ENCODE measurements around the gene SLC22A23. TPM values are rescaled to one million over a fixed set of nuclear protein-coding genes. Genes with fewer than 3 reads are reported as not detected.

SLC22A23 gene
- total and polyA plus RNA-seq, 8 donors, result 5.9 to 241 (median 18.9) TPM

DNA sequence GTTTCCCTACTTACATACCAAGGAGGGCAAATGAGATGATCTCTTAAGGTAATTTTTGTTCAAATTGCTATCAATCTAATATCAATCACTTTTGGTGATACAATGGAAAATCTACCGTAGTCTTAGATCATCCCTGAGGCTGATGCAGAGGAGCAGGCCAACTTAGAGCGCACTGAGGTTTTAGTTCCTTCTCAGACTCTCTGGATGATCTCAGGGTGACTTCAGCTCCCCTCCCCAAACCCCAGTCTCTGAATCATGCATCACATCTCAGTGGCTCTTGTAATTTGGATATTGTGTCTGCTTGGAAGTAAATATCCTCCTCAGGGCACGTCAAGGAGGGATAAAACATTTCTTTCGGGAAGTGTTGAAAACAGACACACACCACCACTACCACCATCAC, 235.3 kb downstream of the SLC22A23 start:
- H3K4me3 ChIP-seq, result no peak overlapping the region
- DNase-seq, result no peak
- H3K9me3 ChIP-seq, result no peaks in the 10 kb centered on the region
- 85 to 96% (median 94%) methylated on average over 4 of the region's 4 CpGs for WGBS, 5 donors
- H3K27me3 ChIP-seq, result peaks cover 0 to 18% (median 11%) of the 10 kb centered on the region in 3 donors
- intact Hi-C loops (cut with DNase I; ENCODE audit: low total_unique reads), result no loop called here
- no peaks in the 10 kb centered on the region for H3K36me3 ChIP-seq
- no peak for TF ChIP-seq POLR2AphosphoS5 (IDR thresholded peaks at IDR 0.05)
- TF ChIP-seq, protein P1, sequence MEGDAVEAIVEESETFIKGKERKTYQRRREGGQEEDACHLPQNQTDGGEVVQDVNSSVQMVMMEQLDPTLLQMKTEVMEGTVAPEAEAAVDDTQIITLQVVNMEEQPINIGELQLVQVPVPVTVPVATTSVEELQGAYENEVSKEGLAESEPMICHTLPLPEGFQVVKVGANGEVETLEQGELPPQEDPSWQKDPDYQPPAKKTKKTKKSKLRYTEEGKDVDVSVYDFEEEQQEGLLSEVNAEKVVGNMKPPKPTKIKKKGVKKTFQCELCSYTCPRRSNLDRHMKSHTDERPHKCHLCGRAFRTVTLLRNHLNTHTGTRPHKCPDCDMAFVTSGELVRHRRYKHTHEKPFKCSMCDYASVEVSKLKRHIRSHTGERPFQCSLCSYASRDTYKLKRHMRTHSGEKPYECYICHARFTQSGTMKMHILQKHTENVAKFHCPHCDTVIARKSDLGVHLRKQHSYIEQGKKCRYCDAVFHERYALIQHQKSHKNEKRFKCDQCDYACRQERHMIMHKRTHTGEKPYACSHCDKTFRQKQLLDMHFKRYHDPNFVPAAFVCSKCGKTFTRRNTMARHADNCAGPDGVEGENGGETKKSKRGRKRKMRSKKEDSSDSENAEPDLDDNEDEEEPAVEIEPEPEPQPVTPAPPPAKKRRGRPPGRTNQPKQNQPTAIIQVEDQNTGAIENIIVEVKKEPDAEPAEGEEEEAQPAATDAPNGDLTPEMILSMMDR (IDR thresholded peaks at IDR 0.05), result no peak
- TF ChIP-seq POLR2A (IDR thresholded peaks at IDR 0.05), result no peak
- TF ChIP-seq EP300 (IDR thresholded peaks at IDR 0.05), result no peak
- no peak overlapping the region for H3K27ac ChIP-seq
- peaks cover 2 to 4% (median 2%) of the 10 kb centered on the region in 4 donors for H3K4me1 ChIP-seq

DNA sequence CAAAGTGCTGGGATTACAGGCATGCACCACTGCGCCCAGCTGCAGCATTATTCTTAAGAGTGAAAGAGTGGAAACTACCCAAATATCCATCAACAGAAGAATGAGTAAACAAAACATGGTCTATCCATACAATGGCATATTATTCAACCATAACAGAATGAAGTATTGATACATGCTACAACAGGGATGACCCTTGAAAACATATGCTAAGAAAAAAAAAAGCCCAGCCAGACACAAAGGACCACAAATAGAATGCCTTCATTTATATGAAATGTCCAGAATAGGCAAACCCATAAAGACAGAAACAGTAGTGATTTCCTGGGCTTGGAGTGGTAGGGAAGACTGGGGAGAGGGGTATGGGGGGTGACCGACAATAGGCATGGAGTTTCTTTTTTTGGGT, 236.5 kb downstream of the SLC22A23 start:
- intact Hi-C loops (cut with DNase I; ENCODE audit: low total_unique reads), result no loop called here
- WGBS, 5 donors, result 74 to 85% (median 83%) methylated on average over 2 of the region's 2 CpGs
- H3K4me1 ChIP-seq, result no peaks in the 10 kb centered on the region
- no peak for DNase-seq
- no peak overlapping the region for H3K4me3 ChIP-seq
- peaks cover 0 to 10% (median 4%) of the 10 kb centered on the region in 3 donors for H3K27me3 ChIP-seq
- no peak for TF ChIP-seq POLR2A (IDR thresholded peaks at IDR 0.05)
- TF ChIP-seq POLR2AphosphoS5 (IDR thresholded peaks at IDR 0.05), result no peak
- TF ChIP-seq EP300 (IDR thresholded peaks at IDR 0.05), result no peak
- TF ChIP-seq, protein P1 (IDR thresholded peaks at IDR 0.05), result no peak
- H3K27ac ChIP-seq, result no peak overlapping the region
- H3K9me3 ChIP-seq, result no peaks in the 10 kb centered on the region
- no peaks in the 10 kb centered on the region for H3K36me3 ChIP-seq

Other genes starting within 250 kb of the SLC22A23 start
- gene TUBB2B, start 229.4 kb downstream of the SLC22A23 start, total RNA-seq, result 10 to 100 TPM in 1 of 5 donors, 1 to 10 TPM in 2, not detected in 2; 1.4 to 31.4 (median 4.6) TPM
- 1 to 10 TPM; 3.7 to 5.2 (median 4.1) TPM for gene TUBB2B, start 229.4 kb downstream of the SLC22A23 start, polyA plus RNA-seq
- gene PSMG4, start 198.1 kb downstream of the SLC22A23 start, total RNA-seq, result 10 to 100 TPM in 2 of 5 donors, 1 to 10 TPM in 3; 4.0 to 92.7 (median 7.8) TPM
- 10 to 100 TPM; 36.2 to 48.4 (median 39.4) TPM for gene PSMG4, start 198.1 kb downstream of the SLC22A23 start, polyA plus RNA-seq

Measured in stomach (tissue), 9 donors.